HepG2 (cell line): Measurements from ENCODE around the gene RNASE4. TPM values are rescaled to one million over a fixed set of nuclear protein-coding genes. Genes with fewer than 3 reads are reported as not detected.
A peak's percentile ranks its signal among the peaks of the same experiment; 100 is the strongest.

Experiments
- ATF6 ChIP-seq: sonication (generic); formaldehyde crosslinking; conservative IDR thresholded peaks from 2 replicates; pipeline ENCODE4 v1.4.0; 2020; ENCODE audit warnings: missing genetic modification reagents
- DR1 ChIP-seq: sonication (generic); formaldehyde crosslinking; IDR thresholded peaks from 2 replicates; pipeline ENCODE4 v1.8.0; 2021; ENCODE audit warnings: mild to moderate bottlenecking, missing genetic modification reagents, inconsistent platforms
- ELF1 ChIP-seq: sonication (generic); formaldehyde crosslinking; IDR thresholded peaks from 2 replicates; pipeline ENCODE4 v1.4.0; 2020; ENCODE audit warnings: missing genetic modification reagents
- FOSL1 ChIP-seq: sonication (generic); formaldehyde crosslinking; IDR thresholded peaks from 2 replicates; pipeline ENCODE4 v1.9.0; 2021; ENCODE audit warnings: missing genetic modification reagents, borderline replicate concordance
- GZF1 ChIP-seq: sonication (generic); formaldehyde crosslinking; IDR thresholded peaks from 2 replicates; pipeline ENCODE4 v1.5.1; 2020; ENCODE audit warnings: mild to moderate bottlenecking, missing genetic modification reagents
- HHEX ChIP-seq: IDR thresholded peaks from 2 replicates; pipeline ENCODE4 v1.6.1; 2016; ENCODE audit warnings: control low read depth
- JDP2 ChIP-seq: sonication (generic); formaldehyde crosslinking; IDR thresholded peaks from 2 replicates; pipeline ENCODE4 v1.8.1; 2022; ENCODE audit warnings: missing genetic modification reagents, borderline replicate concordance
- KDM3A ChIP-seq: IDR thresholded peaks from 2 replicates; pipeline ENCODE4 v1.6.1; 2018; ENCODE audit warnings: low read depth, missing compliant biosample characterization
- KLF12 ChIP-seq: sonication (generic); formaldehyde crosslinking; IDR thresholded peaks from 2 replicates; pipeline ENCODE4 v1.4.0; 2020; ENCODE audit warnings: missing genetic modification reagents, borderline replicate concordance
- MAF1 ChIP-seq: sonication (generic); formaldehyde crosslinking; IDR thresholded peaks from 2 replicates; pipeline ENCODE4 v1.5.0; 2020; ENCODE audit warnings: missing genetic modification reagents, borderline replicate concordance
- MTERF4 ChIP-seq: sonication (generic); formaldehyde crosslinking; IDR thresholded peaks from 2 replicates; pipeline ENCODE4 v1.8.0; 2023; ENCODE audit warnings: mild to moderate bottlenecking, missing genetic modification reagents
- NFRKB ChIP-seq: fragments of 450-650 bp; IDR thresholded peaks from 2 replicates; pipeline ENCODE4 v1.6.1; 2017
- SRSF9 ChIP-seq: fragments of 200-400 bp; formaldehyde crosslinking; IDR thresholded peaks from 2 replicates; pipeline ENCODE4 v1.6.1; 2018; ENCODE audit warnings: borderline replicate concordance, mild to moderate bottlenecking, low read depth, low read length; ENCODE audit not compliant: insufficient read depth, poor library complexity, severe bottlenecking
- TMF1 ChIP-seq: sonication (generic); formaldehyde crosslinking; IDR thresholded peaks from 2 replicates; pipeline ENCODE4 v1.8.1; 2022; ENCODE audit warnings: low read depth, missing genetic modification reagents
- ZBTB42 ChIP-seq: sonication (generic); formaldehyde crosslinking; IDR thresholded peaks from 2 replicates; pipeline ENCODE4 v1.5.0; 2020; ENCODE audit warnings: mild to moderate bottlenecking, missing genetic modification reagents
- ZNF282 ChIP-seq: fragments of 450-650 bp; IDR thresholded peaks from 2 replicates; pipeline ENCODE4 v1.6.1; 2018; ENCODE audit not compliant: partially characterized antibody
- ZNF543 ChIP-seq: sonication (generic); formaldehyde crosslinking; IDR thresholded peaks from 2 replicates; pipeline ENCODE4 v1.4.0; 2020; ENCODE audit warnings: mild to moderate bottlenecking, missing genetic modification reagents
- ZNF563 ChIP-seq: sonication (generic); formaldehyde crosslinking; IDR thresholded peaks from 2 replicates; pipeline ENCODE4 v1.8.0; 2022; ENCODE audit warnings: mild to moderate bottlenecking, moderate library complexity, missing genetic modification reagents
- ZNF747 ChIP-seq: sonication (generic); formaldehyde crosslinking; IDR thresholded peaks from 2 replicates; pipeline ENCODE4 v1.8.1; 2023; ENCODE audit warnings: missing genetic modification reagents, mild to moderate bottlenecking, borderline replicate concordance
- ZSCAN29 ChIP-seq: sonication (generic); formaldehyde crosslinking; conservative IDR thresholded peaks from 2 replicates; pipeline ENCODE4 v1.4.0; 2020; ENCODE audit warnings: mild to moderate bottlenecking, missing genetic modification reagents
- polyA plus RNA-seq, 8 experiments: library from polyadenylated mRNA; depleted of rRNA in 3 of 8; stranded (reverse) in 7 of 8; unstranded in 1 of 8; fragments of >200 nt; fragmentation: Illumina TruSeq in 4 of 8; extraction: Trizol in 4 of 8; gene quantifications; 2 replicates each; pipeline versions ENCODE4 v1.2.1 to v1.2.3, GENCODE V29; 2011 to 2016; ENCODE audit warnings: low read depth in 4 of 8, missing spikeins in 1 of 8, mixed read lengths in 1 of 8; ENCODE audit not compliant: insufficient read depth in 1 of 8
- total RNA-seq, 5 experiments: library from RNA; depleted of rRNA; stranded (reverse); fragments of >200 nt; fragmentation: Illumina TruSeq; extraction: Trizol; gene quantifications; 2 replicates each; pipeline ENCODE4 v1.2.3, GENCODE V29; 2016; ENCODE audit warnings: low read depth in 1 of 5
- TF ChIP-seq, protein P1 (sequence below): sonication (generic); formaldehyde crosslinking; IDR thresholded peaks from 2 replicates; pipeline ENCODE4 v1.4.0; 2020; ENCODE audit warnings: missing genetic modification reagents, borderline replicate concordance
- TF ChIP-seq, protein P2 (sequence below): sonication (generic); formaldehyde crosslinking; IDR thresholded peaks from 2 replicates; pipeline ENCODE4 v1.5.0; 2020; ENCODE audit warnings: mild to moderate bottlenecking, missing genetic modification reagents
- TF ChIP-seq, protein P3 (sequence below): sonication (generic); formaldehyde crosslinking; IDR thresholded peaks from 2 replicates; pipeline ENCODE4 v1.4.0; 2020; ENCODE audit warnings: mild to moderate bottlenecking, low read depth, missing genetic modification reagents

RNASE4 gene
- total and polyA plus RNA-seq, 2 of the 13 experiments (the other 11 are each of a cell fraction or from before 2014, with no cell fraction given): 109 to 983 TPM

- TF ChIP-seq, protein P1, sequence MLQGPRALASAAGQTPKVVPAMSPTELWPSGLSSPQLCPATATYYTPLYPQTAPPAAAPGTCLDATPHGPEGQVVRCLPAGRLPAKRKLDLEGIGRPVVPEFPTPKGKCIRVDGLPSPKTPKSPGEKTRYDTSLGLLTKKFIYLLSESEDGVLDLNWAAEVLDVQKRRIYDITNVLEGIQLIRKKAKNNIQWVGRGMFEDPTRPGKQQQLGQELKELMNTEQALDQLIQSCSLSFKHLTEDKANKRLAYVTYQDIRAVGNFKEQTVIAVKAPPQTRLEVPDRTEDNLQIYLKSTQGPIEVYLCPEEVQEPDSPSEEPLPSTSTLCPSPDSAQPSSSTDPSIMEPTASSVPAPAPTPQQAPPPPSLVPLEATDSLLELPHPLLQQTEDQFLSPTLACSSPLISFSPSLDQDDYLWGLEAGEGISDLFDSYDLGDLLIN: peak; percentile 90; the same call in 1 of the 2 replicates
- peak; percentile 47; the same call in 1 of the 2 replicates for TF ChIP-seq ZNF747 (CRISPR knock-in tag)
- TF ChIP-seq ZNF543 (CRISPR knock-in tag): no peak
- TF ChIP-seq, protein P2, sequence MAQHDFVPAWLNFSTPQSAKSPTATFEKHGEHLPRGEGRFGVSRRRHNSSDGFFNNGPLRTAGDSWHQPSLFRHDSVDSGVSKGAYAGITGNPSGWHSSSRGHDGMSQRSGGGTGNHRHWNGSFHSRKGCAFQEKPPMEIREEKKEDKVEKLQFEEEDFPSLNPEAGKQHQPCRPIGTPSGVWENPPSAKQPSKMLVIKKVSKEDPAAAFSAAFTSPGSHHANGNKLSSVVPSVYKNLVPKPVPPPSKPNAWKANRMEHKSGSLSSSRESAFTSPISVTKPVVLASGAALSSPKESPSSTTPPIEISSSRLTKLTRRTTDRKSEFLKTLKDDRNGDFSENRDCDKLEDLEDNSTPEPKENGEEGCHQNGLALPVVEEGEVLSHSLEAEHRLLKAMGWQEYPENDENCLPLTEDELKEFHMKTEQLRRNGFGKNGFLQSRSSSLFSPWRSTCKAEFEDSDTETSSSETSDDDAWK (CRISPR knock-in tag): no peak
- TF ChIP-seq MTERF4 (CRISPR knock-in tag): peak; percentile 48; the same call in 1 of the 2 replicates
- peak; percentile 71; the same call in 1 of the 2 replicates for TF ChIP-seq ZBTB42
- TF ChIP-seq KLF12 (CRISPR knock-in tag): peak; percentile 87; the same call in 1 of the 2 replicates
- no peak; the same call in 1 of the 2 replicates for TF ChIP-seq KDM3A (CRISPR knock-in tag)
- TF ChIP-seq ZSCAN29 (CRISPR knock-in tag): no peak
- peak; percentile 96 for TF ChIP-seq MAF1
- no peak; the same call in 1 of the 2 replicates for TF ChIP-seq JDP2 (CRISPR knock-in tag)
- peak; percentile 15 for TF ChIP-seq ELF1
- no peak for TF ChIP-seq DR1
- no peak for TF ChIP-seq NFRKB
- peak; percentile 62; the same call in 1 of the 2 replicates for TF ChIP-seq TMF1
- no peak for TF ChIP-seq FOSL1 (CRISPR knock-in tag)
- TF ChIP-seq ZNF563 (CRISPR knock-in tag): peak; percentile 77
- no peak for TF ChIP-seq HHEX (CRISPR knock-in tag)
- no peak for TF ChIP-seq GZF1
- TF ChIP-seq ATF6 (CRISPR knock-in tag): peak; percentile 21; the same call in 1 of the 2 replicates
- TF ChIP-seq SRSF9: no peak
- no peak for TF ChIP-seq ZNF282
- TF ChIP-seq, protein P3, sequence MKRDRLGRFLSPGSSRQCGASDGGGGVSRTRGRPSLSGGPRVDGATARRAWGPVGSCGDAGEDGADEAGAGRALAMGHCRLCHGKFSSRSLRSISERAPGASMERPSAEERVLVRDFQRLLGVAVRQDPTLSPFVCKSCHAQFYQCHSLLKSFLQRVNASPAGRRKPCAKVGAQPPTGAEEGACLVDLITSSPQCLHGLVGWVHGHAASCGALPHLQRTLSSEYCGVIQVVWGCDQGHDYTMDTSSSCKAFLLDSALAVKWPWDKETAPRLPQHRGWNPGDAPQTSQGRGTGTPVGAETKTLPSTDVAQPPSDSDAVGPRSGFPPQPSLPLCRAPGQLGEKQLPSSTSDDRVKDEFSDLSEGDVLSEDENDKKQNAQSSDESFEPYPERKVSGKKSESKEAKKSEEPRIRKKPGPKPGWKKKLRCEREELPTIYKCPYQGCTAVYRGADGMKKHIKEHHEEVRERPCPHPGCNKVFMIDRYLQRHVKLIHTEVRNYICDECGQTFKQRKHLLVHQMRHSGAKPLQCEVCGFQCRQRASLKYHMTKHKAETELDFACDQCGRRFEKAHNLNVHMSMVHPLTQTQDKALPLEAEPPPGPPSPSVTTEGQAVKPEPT (CRISPR knock-in tag): no peak
Observed at GRCh38 chr14:20683891-20684661, at the start of gene RNASE4 (continued).
